Stimulated activated CD4-positive, alpha-beta T cell treated with anti-CD3 and anti-CD28 coated beads, Interleukin-4, amount 100 ng/mL, for 4 hours (primary cell): ENCODE measurements around the gene ETV7.
"Not testable (repeated sequence)": the region's sequence is repeated elsewhere in the genome, so short reads cannot be mapped to it uniquely, and the experiment has no call there.

Source experiments
- DNase-seq, 2 experiments: peaks; one replicate each; pipeline ENCODE4 v3.0.0-alpha.2; 2020

ETV7 gene

GRCh38 chr6:36338223-36338622 is 49.2 kb downstream of the ETV7 start:
- not testable (repeated sequence) for DNase-seq

DNA sequence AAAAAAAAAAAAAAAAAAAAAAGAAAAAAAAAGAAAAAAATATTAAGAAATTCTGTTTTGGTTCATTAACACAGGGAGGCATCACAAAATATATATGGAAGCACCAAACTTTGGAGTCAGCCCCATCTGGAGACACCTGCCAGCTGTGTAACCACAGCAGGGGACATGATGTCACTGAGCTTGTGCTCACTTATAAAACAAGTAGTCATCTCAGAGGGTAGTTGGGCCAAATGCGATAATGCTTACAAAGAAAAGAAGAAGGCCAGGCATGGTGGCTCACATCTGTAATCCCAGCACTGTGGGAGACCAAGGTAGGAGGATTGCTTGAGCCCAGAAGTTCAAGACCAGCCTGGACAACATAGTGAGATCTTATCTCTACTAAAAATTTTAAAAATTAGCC is 49.7 kb downstream of the ETV7 start:
- DNase-seq, result no peak

DNA sequence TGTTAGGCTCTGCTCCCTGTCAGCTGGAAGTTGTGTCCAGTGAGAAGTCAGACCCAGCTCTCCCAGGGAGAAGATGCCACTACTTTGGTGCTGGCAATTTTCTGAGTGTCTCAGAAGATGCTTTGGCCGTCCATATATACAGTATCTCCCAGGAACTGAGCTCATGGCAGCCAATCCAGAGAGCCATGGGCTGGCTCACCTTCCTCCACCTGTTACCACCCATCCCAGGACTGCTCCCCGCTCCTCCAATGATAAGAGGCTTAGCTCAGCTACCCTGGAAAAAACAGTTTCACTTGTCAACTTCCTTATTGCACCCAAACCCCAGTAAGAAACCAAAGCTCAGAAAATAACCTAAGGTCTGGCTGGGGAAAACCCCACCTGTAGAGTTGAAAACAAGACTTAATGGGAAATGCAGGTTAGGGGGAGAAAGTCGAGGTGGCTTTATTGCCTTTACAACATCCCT is 50.7 kb downstream of the ETV7 start, which contains the start of gene BNIP5:
Gene BNIP5 (minus strand): TSS at position 110 of the 463 bp plus-strand sequence. CDS start 6,198 bp downstream, outside the sequence.
- DNase-seq, result no peak

GRCh38 chr6:36336208-36336710 is 51.2 kb downstream of the ETV7 start:
- DNase-seq, result no peak

- DNase-seq, result no peak
These were observed 51.8 kb downstream of the ETV7 start for GRCh38 chr6:36335465-36336207.

DNA sequence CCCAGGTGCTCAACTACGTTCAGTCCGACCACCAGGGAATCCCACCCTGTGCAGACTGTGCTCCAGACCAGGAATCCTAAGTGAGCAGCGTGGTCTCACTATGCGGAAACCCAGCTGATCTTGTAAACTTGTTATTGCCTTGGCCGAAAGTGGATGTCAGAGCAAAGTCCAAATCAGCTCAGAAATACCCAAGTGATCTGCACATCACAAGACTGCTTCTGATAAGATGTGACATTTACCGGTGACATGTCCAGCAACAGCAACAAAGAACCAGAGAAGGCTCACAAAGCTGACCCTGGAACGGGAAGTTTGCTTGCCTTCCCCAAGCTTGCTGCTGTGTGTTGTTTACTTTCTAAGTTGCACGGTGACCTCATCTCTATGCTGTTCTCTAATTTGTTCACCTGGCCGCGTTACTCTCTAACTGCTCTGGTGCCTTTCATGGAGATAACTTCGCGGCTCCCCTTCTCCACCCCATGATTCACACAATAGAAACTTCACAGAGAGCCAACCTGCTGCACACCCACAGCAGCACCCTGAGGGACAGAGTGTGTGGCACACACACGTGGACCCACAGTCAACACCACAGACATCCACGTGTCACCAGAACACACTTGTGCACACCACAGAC is 52.5 kb downstream of the ETV7 start:
- no peak for DNase-seq

DNA sequence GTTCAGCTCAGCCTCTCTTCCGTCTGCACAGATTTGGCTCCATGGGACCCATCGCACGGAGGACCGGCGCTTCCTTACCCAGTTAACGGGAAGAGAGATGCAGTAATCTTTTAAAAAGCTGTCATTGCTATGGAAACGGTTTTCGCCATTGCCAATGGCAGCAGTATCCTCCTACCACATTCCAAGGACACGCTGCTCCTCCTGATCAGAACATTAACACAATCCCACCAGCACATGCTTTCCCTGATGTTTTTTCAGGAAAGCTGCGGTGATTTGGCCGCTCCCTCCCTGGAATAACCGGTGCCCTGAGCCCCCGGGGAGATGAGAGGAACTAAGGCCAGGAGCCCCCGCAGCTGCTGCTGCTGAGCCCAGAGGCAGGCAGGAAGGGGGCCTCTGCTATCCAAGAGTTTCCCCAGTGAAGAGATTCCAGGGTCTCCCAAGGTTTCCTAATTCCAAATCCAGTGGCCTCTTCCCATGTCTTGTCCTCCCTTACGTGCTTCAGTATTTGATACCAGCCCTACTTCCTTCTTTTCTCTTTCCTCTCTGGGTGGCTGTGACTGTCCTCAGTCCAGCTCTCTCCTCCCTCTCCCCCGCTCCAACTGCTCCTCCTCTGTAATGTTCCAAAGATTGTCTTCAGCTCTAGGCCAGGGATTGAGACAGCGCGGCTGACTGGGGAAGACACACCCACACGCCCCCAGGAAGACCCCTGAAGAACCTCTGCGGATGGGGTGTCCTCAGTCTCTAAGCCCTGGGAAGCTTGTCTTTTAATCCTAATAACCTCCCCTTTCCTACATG is 53.3 kb downstream of the ETV7 start:
- DNase-seq, result no peak

DNA sequence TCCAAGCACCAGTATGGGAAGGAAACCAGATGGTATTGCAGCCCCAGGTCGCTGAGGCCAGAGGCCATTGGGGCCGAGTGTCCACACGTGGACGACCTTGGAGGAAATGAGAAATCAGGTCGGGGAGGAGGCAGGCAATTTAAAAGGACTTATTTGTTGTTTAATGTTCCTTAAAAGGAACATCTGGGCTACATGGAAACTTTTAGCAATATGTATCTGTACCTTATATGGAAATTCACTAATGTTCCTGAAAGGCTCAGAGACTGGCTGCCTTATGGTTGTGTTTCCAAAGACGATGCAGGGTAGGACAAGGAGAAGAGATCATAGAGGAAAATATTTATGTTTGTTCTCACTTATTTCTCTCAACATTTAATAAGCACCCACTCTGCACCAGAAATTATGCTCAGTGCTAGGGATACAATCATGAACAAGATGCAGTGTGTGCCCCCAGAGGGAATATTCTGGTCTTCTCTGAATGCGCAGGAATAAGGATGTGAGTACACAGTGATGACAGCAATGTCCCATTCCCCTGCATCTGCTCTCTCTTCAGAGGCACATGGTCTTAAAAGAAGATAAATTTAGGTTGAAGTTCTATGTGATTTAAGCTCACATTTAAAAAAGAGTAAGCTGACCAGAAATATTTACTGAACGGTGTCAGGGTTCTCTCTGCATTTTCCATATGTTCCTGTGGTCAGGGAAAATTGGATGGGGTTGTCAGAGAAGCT is 54.1 kb downstream of the ETV7 start:
- DNase-seq, result no peak

DNA sequence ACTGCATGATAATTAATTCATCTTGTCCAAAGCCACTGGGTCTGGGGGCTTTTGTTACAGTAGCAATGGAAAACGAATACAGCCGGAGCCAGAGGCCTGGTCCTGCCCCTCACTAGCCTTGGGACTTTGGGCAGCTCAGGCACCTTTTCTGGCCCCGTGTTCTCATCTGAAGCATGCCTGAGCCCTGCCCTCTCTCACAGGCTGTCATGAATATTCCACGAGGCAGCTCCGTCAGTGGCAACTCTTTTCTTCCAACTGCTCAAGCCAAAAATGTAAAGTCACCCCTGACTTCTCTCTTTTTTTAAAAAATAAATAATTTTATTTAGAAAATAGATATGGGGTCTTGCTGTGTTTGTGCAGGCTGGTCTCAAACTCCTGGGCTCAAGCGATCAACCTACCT is 56.1 kb downstream of the ETV7 start:
- no peak for DNase-seq

GRCh38 chr6:36330366-36330765 is 57.1 kb downstream of the ETV7 start:
- no peak for DNase-seq

DNA sequence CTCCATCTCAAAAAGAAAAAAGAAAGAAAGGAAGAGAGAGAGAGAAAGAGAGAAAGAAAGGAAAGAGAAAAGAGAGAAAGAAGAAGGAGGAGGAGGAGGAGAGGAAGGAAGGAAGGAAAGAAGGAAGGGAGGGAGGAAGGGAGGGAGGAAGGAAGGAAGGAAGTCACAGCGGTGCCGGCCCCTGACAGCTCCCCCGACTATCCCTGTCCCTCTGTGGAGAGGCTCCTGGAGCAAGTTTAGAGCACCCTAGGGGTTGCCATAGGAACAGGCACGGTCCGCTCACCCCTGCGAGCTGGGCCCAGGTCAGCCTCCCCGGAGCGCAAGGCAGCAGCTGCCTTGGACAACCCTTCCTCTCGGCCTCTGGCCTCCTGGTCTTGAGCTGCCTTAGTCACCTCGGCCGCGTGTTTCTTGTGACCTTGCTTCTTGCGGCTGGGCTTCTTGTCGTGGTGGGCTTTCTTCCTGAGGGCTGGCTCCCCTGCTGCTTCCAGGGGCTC is 57.6 kb downstream of the ETV7 start:
- no peak for DNase-seq

GRCh38 chr6:36328600-36328999 is 58.9 kb downstream of the ETV7 start:
- no peak for DNase-seq

GRCh38 chr6:36327919-36328236 is 59.6 kb downstream of the ETV7 start:
- DNase-seq, result no peak

- no peak for DNase-seq
These were observed 60.1 kb downstream of the ETV7 start for GRCh38 chr6:36327226-36327918.

DNA sequence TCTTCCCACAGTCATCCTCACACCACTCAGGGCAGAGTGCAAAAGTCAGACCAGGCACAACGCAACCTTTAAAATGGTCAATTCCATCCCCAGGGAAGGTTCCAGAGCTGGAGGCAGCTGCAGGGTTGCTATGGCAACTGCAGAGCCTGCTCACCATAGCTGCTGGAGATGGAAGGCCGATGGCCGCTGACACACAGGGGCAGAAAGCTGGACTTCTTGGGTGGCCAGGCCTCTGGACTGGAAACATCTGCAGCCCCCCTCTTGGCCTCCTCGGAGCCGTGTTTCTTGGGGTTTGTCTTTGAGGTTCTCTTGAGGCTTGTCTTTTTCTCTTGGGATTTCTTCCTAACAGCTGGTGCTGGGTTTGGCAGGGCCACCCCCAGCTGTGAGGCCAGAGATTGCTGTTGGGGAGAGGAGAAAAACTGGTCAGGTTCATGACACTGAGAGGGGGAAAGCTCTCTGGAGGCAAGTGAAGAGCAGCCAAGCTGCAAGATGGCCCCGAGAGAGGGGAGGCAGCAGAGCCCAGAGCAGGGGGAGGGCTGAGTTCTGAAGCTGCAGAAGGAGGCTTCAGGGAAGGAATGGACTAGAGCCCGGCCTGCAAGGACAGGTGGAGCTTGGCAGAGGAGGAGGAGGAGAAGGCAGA is 61.0 kb downstream of the ETV7 start:
- DNase-seq, result no peak

DNA sequence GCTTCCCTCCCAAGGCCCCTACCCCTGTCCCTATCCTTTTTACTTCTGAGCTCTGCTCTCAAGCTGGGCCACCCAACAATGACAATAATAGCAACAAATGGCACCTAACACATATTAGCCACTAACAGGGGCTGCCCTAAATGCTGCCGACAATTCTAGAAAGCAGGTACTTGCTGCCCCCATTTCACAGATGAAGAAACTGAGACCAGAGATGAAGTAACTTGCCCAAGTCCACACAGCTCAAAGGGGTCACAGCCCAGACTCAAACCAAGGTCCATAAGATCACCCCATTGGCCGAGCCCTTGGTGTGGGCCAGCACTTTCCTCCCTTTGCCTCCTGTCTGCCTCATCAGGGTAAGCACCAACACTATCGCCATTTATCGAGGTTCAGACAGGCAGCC is 62.8 kb downstream of the ETV7 start:
- DNase-seq, result no peak

- no peak for DNase-seq
These were observed 63.3 kb downstream of the ETV7 start for GRCh38 chr6:36324191-36324590.

- DNase-seq, result no peak
These were observed 64.4 kb downstream of the ETV7 start for GRCh38 chr6:36323062-36323461.

GRCh38 chr6:36322591-36322990 is 64.9 kb downstream of the ETV7 start:
- no peak for DNase-seq

DNA sequence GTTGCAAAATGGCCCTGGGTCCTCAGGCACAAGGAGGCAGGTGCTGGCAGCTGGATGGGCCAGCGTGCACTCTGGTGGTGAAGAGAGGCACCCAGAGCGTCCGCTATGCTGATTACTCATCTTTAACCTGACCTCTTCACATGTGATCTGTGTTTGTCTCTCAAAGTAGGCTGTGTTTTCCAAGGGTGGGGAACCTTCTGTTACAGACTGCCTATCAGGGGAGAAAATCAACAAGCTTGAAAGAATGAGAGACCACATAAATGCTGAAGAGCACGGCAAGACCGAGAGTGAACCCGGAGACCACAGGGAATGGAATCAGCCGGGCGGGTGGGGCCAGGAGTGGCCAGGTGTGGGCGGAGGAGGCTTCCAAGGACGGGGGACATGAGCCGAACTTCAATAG is 67.0 kb downstream of the ETV7 start:
- DNase-seq, result no peak

GRCh38 chr6:36319821-36320220 is 67.6 kb downstream of the ETV7 start:
- no peak for DNase-seq

DNA sequence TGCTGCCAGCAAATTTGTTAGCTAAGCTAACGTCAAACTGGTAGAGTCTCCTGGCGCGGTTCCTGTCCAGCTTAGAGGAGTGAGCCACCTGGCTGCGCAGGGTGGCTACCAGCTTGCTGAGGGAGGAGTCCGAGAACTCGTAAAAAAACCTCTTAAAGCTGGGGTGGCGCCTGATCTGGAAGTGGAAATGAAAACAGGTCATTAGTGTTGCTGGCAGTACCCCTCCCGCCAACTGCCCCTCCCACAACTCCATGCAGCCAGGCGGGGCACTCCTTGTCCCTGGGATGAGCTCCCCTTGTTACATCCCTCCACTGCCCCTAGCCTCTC is 68.1 kb downstream of the ETV7 start:
- no peak for DNase-seq
